Left forelimb (tissue), 1 donor: ENCODE data around the gene C9.
"Not testable (repeated sequence)": the region's sequence is repeated elsewhere in the genome, so short reads cannot be mapped to it uniquely, and the experiment has no call there.

ENCODE experiments used
- DNase-seq: peaks from one replicate; pipeline ENCODE4 v3.0.0-alpha.2; 2018; ENCODE audit warnings: low spot score

C9 gene

DNA sequence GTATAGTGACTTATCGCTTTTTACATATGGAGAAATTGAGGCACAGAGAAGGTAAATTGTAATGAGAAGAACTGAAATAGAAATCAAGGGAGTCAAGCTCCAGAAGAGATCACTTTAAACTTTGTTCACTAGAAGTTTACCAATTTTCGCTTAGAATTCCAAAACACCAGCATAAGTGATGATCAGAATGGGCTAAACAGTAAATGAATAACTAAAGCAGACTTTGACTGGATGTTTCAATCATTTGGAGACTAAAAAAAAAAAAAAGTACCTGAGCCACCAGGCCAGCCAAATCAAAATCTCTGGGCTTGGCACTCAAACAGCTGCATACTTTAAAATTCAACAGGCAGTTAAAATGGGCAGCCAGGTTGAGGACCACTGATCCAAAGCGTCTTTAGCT is 106.7 kb downstream of the C9 start:
- DNase-seq, result no peak

- DNase-seq, result no peak
Measured at GRCh38 chr5:39256477-39257235, 107.6 kb downstream of the C9 start.

- DNase-seq, result no peak
Measured at GRCh38 chr5:39255406-39255805, 108.9 kb downstream of the C9 start.

DNA sequence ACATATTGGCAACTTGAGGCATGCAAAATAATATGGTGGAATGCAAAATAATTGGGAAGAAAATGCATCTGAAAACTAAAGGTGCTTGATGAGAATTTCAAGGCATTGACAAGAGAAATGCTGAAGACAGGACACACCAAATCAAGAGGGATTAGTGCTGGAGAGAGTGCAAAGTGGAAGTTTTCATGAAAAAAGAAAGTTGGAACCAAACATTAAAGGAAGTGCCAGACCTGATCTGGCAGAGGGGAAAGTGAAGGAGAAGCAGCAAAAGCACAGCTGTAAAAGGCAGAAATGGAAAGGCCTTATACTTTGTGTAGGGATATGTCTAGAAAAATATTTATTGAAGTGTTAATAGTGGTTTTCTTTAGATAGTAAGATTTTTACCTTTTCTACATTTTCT is 109.6 kb downstream of the C9 start:
- DNase-seq, result no peak

DNA sequence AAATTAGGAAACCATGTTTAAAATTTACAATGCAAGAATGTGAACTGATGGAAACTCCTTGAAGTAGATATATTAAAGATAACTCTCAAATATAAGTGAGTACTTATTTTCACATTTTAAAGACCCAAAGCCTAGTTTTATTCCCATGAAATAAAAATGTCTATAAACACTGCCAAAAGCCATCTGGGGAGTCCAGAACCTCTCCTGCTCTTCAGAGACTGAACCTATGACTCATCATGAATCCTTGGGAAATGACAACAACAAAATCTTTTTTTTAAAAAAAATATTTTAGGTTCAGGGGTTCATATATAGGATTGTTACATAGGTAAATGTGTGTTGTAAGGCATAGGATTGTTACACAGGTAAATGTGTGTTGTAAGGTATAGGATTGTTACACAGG is 111.1 kb downstream of the C9 start:
- DNase-seq, result no peak

DNA sequence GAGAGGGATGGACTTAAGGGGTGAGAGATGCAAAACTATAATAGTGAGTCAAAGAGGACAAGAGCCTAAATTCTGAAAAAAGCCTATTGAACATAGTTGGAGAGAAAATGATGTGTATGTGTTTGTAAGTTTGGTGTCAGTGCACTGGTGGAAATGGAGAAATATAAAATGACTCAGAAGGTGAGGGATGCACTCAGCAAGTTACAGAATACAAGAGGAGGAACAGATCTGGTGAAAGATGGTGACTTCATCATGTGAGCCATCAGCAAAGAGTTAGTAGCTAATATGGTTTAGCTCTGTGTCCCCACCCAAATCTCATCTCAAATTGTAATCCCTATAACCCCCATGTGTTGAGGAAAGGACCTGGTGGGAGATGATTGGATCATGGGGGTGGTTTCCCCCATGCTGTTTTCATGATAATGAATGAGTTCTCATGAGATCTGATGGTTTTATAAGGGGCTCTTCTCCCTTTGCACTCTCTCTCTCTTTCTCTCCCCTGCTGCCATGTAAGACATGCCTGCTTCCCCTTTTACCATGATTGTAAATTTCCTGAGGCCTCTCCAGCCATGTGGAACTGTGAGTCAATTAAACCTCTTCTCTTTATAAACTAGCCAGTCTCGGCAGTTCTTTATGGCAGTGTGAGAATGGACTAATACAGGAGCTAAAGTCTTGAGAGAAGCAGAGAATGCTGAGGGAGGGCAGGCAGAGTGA is 114.6 kb downstream of the C9 start:
- no peak for DNase-seq

- no peak for DNase-seq
Measured at GRCh38 chr5:39249069-39249468, 115.2 kb downstream of the C9 start.

DNA sequence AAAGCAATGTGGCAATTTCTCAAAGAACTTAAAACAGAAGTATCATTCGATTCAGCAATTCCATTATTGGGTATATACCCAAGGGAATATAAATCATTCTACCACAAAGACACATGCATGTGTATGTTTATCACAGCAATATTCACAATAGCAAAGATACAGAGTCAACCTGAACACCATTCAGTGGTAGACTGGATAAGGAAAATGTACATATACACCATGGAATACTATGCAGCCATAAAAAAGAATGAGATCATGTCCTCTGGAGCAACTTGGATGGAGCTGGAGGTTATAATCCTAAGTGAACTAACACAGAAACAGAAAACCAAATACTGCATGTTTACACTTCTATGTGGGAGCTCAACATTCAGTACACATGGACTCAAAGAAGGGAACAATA is 123.5 kb downstream of the C9 start:
- no peak for DNase-seq

- DNase-seq, result no peak
Measured at GRCh38 chr5:39238366-39239105, 125.8 kb downstream of the C9 start.

GRCh38 chr5:39236718-39237117 is 127.6 kb downstream of the C9 start:
- DNase-seq, result no peak

- DNase-seq, result no peak
Measured at GRCh38 chr5:39235648-39236047, 128.6 kb downstream of the C9 start.

- DNase-seq, result not testable (repeated sequence)
Measured at GRCh38 chr5:39234494-39234893, 129.8 kb downstream of the C9 start.
